H1 (cell line): ENCODE results near the gene IL32. TPM values are rescaled to one million over a fixed set of nuclear protein-coding genes. Genes with fewer than 3 reads are reported as not detected.

Experiments used
- CTCF ChIA-PET: fragments of 300-600 bp; sonication (Branson Sonifier 250); formaldehyde crosslinking; loops from one replicate; lab custom pipeline; 2021; ENCODE audit not compliant: partially characterized antibody; lab: Charles Lee
- POLR2A ChIA-PET: fragments of 300-600 bp; sonication (Branson Sonifier 250); formaldehyde crosslinking; loops from one replicate; lab custom pipeline; 2021; ENCODE audit warnings: inconsistent platforms; ENCODE audit not compliant: partially characterized antibody; lab: Charles Lee
- DNase-seq, 2 experiments: peaks; one replicate each; pipeline versions ENCODE4 v3.0.0 to v3.0.0-alpha.2; 2010 to 2022; ENCODE audit warnings: low spot score in 2 of 2, low read depth in 1 of 2, mixed read lengths in 1 of 2
- FAIRE-seq: peaks from 2 replicates; lab custom pipeline; 2011; peaks lifted over from hg19 to GRCh38; lab: Jason Lieb, UNC
- H2AFZ ChIP-seq: 2 replicates; pipeline ENCODE4 v1.8.1; 2012; ENCODE audit warnings: low read length, inconsistent platforms
- H2AK5ac ChIP-seq: 2 replicates; pipeline ENCODE4 v1.6.1; 2013; ENCODE audit warnings: low read depth, low read length
- H2BK120ac ChIP-seq: replicated peaks from 2 replicates; pipeline ENCODE3; 2013; ENCODE audit warnings: low read depth, low read length, inconsistent platforms
- H2BK12ac ChIP-seq: 2 replicates; pipeline ENCODE4 v1.6.1; 2013; ENCODE audit warnings: low read depth, low read length
- H2BK15ac ChIP-seq: 2 replicates; pipeline ENCODE4 v1.6.1; 2013; ENCODE audit warnings: low read length
- H2BK20ac ChIP-seq: 2 replicates; pipeline ENCODE4 v1.6.1; 2013; ENCODE audit warnings: low read length
- H2BK5ac ChIP-seq: 2 replicates; pipeline ENCODE4 v1.6.1; 2013; ENCODE audit warnings: low read depth, low read length
- H3K14ac ChIP-seq: 2 replicates; pipeline ENCODE4 v1.6.1; 2013; ENCODE audit warnings: inconsistent platforms; ENCODE audit not compliant: insufficient read length
- H3K18ac ChIP-seq: 2 replicates; pipeline ENCODE4 v1.6.1; 2013; ENCODE audit warnings: low read length; ENCODE audit errors: extremely low read depth
- H3K23ac ChIP-seq: 2 replicates; pipeline ENCODE4 v1.6.1; 2013; ENCODE audit warnings: inconsistent platforms; ENCODE audit not compliant: insufficient read length
- H3K23me2 ChIP-seq: 2 replicates; pipeline ENCODE4 v1.6.1; 2013; ENCODE audit warnings: low read depth, low read length
- H3K27ac ChIP-seq: 2 replicates; pipeline ENCODE4 v1.6.1; 2011; ENCODE audit warnings: low read depth, low read length, inconsistent platforms
- H3K27me3 ChIP-seq, 4 experiments: replicated peaks in 1 of 4; 1 replicate in 1 of 4; 2 replicates in 3 of 4; pipeline versions ENCODE4 v1.6.1 to v1.8.1; 2011 to 2013; ENCODE audit warnings: low read length in 3 of 4, mild to moderate bottlenecking in 3 of 4, inconsistent platforms in 2 of 4, mixed read lengths in 2 of 4, moderate library complexity in 1 of 4; ENCODE audit not compliant: control insufficient read depth in 3 of 4, insufficient read depth in 3 of 4; ENCODE audit errors: extremely low read depth in 1 of 4
- H3K36me3 ChIP-seq, 4 experiments: 2 replicates each; pipeline versions ENCODE4 v1.6.1 to v1.8.1; 2011 to 2013; ENCODE audit warnings: mild to moderate bottlenecking in 4 of 4, low read length in 3 of 4, moderate library complexity in 2 of 4, control low read depth in 1 of 4, inconsistent platforms in 1 of 4; ENCODE audit not compliant: insufficient read depth in 4 of 4, control insufficient read depth in 2 of 4
- H3K4ac ChIP-seq: replicated peaks from 2 replicates; pipeline ENCODE3; 2013; ENCODE audit warnings: low read length, low read depth, mixed read lengths, inconsistent platforms; ENCODE audit not compliant: insufficient read length
- H3K4me1 ChIP-seq, 4 experiments: replicated peaks in 1 of 4; 1 replicate in 1 of 4; 2 replicates in 3 of 4; pipeline versions ENCODE4 v1.6.1 to v1.8.1; 2011 to 2013; ENCODE audit warnings: low read length in 3 of 4, inconsistent platforms in 2 of 4, mixed read lengths in 1 of 4; ENCODE audit not compliant: insufficient read depth in 4 of 4, control insufficient read depth in 3 of 4
- H3K4me2 ChIP-seq, 2 experiments: 2 replicates each; pipeline versions ENCODE4 v1.6.1 to v1.8.1; 2011 to 2013; ENCODE audit warnings: low read depth in 2 of 2, low read length in 2 of 2, control low read depth in 1 of 2, inconsistent platforms in 1 of 2, mild to moderate bottlenecking in 1 of 2; ENCODE audit not compliant: insufficient read depth in 1 of 2
- H3K4me3 ChIP-seq, 4 experiments: fragments of 200-600, 300-600 bp in 1 of 4; sonication (generic), shearing (Covaris generic), sonication (Bioruptor Twin) in 1 of 4; 2 replicates each; pipeline versions ENCODE4 v1.5.1 to v1.8.1; 2011 to 2016; ENCODE audit warnings: low read length in 4 of 4, low read depth in 3 of 4, control low read depth in 2 of 4, inconsistent platforms in 2 of 4, mild to moderate bottlenecking in 2 of 4, mixed read lengths in 1 of 4, moderate library complexity in 1 of 4; ENCODE audit not compliant: insufficient read depth in 2 of 4; ENCODE audit errors: extremely low read depth in 1 of 4
- H3K56ac ChIP-seq: replicated peaks from 2 replicates; pipeline ENCODE3; 2013; ENCODE audit warnings: low read depth, mild to moderate bottlenecking, mixed read lengths, low read length, inconsistent platforms; ENCODE audit not compliant: insufficient read length
- H3K79me1 ChIP-seq: 2 replicates; pipeline ENCODE4 v1.6.1; 2013; ENCODE audit warnings: low read depth, low read length, control low read depth
- H3K79me2 ChIP-seq, 2 experiments: 2 replicates each; pipeline versions ENCODE4 v1.6.1 to v1.8.1; 2012 to 2013; ENCODE audit warnings: low read length in 2 of 2, mild to moderate bottlenecking in 2 of 2, inconsistent platforms in 1 of 2; ENCODE audit not compliant: insufficient read depth in 2 of 2, control insufficient read depth in 1 of 2
- H3K9ac ChIP-seq, 4 experiments: replicated peaks in 1 of 4; 1 replicate in 1 of 4; 2 replicates in 3 of 4; pipeline versions ENCODE4 v1.6.1 to v1.8.1; 2011 to 2013; ENCODE audit warnings: low read depth in 3 of 4, low read length in 3 of 4, control low read depth in 2 of 4, mild to moderate bottlenecking in 2 of 4, moderate library complexity in 2 of 4, inconsistent platforms in 1 of 4; ENCODE audit errors: extremely low read depth in 1 of 4
- H3K9me3 ChIP-seq, 2 experiments: 2 replicates each; pipeline versions ENCODE4 v1.6.1 to v1.8.1; 2012 to 2013; ENCODE audit warnings: mild to moderate bottlenecking in 2 of 2, moderate library complexity in 2 of 2, control low read depth in 1 of 2, inconsistent platforms in 1 of 2, low read depth in 1 of 2, low read length in 1 of 2, mixed read lengths in 1 of 2; ENCODE audit not compliant: insufficient read depth in 2 of 2
- H4K20me1 ChIP-seq, 2 experiments: replicated peaks in 1 of 2; 2 replicates each; pipeline versions ENCODE3 to v1.8.1; 2011 to 2013; ENCODE audit warnings: inconsistent platforms in 2 of 2, low read length in 2 of 2, mild to moderate bottlenecking in 1 of 2; ENCODE audit not compliant: insufficient read depth in 2 of 2, control insufficient read depth in 1 of 2
- H4K5ac ChIP-seq: 2 replicates; pipeline ENCODE4 v1.6.1; 2013; ENCODE audit warnings: low read length, low read depth, mixed read lengths, inconsistent platforms; ENCODE audit not compliant: insufficient read length
- H4K8ac ChIP-seq: 2 replicates; pipeline ENCODE4 v1.8.0; 2013; ENCODE audit warnings: mild to moderate bottlenecking, moderate library complexity, low read length, inconsistent platforms; ENCODE audit not compliant: insufficient read depth; ENCODE audit errors: extremely low read depth
- H4K91ac ChIP-seq: replicated peaks from 2 replicates; pipeline ENCODE3; 2013; ENCODE audit warnings: low read length, mixed read lengths, inconsistent platforms; ENCODE audit not compliant: insufficient read length
- BRCA1 ChIP-seq: IDR thresholded peaks from 2 replicates; pipeline ENCODE4 v1.6.1; 2012; ENCODE audit warnings: low read depth, low read length, improper control_type of control experiment
- CTCF ChIP-seq, 3 experiments: IDR thresholded peaks; 1 replicate in 2 of 3; 2 replicates in 1 of 3; pipeline versions ENCODE4 v1.5.1 to v1.6.1; 2011; ENCODE audit warnings: low read length in 3 of 3, mild to moderate bottlenecking in 3 of 3, inconsistent platforms in 2 of 3, low read depth in 1 of 3, moderate library complexity in 1 of 3; ENCODE audit not compliant: insufficient read depth in 1 of 3; ENCODE audit errors: control extremely low read depth in 1 of 3
- GTF2F1 ChIP-seq: IDR thresholded peaks from 2 replicates; pipeline ENCODE4 v1.6.1; 2012; ENCODE audit warnings: low read depth, low read length, improper control_type of control experiment, borderline replicate concordance
- WGBS, 2 experiments: shearing (Covaris generic) in 1 of 2; methylation state at CpG; one replicate each; pipeline versions ENCODE4 v1.1.6 to v1.1.7; 2013 to 2015; ENCODE audit warnings: low lambda C conversion rate in 2 of 2, mixed read lengths in 2 of 2, inconsistent platforms in 1 of 2, low coverage in 1 of 2, missing lambda C conversion rate in 1 of 2; ENCODE audit not compliant: insufficient replicate concordance in 2 of 2, insufficient coverage in 1 of 2, insufficient read length in 1 of 2; ENCODE audit errors: extremely low coverage in 1 of 2, missing lambda C conversion rate in 1 of 2; 5-methylcytosine and 5-hydroxymethylcytosine counted together
- polyA plus RNA-seq, 7 experiments: library from polyadenylated mRNA; depleted of rRNA in 3 of 7; stranded (reverse) in 5 of 7; unstranded in 2 of 7; fragments of >200 nt in 5 of 7; fragments of 200-250 nt in 2 of 7; gene quantifications; 1 replicate in 5 of 7; 2 replicates in 1 of 7; 4 replicates in 1 of 7; pipeline versions ENCODE4 v1.2.1 to v1.2.3, GENCODE V29; 2011 to 2013; ENCODE audit warnings: missing spikeins in 2 of 7, mixed read lengths in 2 of 7
- total RNA-seq: library from RNA; stranded (reverse); fragmentation: NEBNext Ultra II Directional; extraction: Animal tissue kit (Norgen Biotek cat#: 25700); gene quantifications from 2 replicates; pipeline ENCODE4 v1.2.1, GENCODE V29; 2021
- TF ChIP-seq, protein P1 (sequence below): IDR thresholded peaks from 2 replicates; pipeline ENCODE4 v1.6.1; 2012; ENCODE audit warnings: low read length, inconsistent platforms

Gene IL32
- total and polyA plus RNA-seq, 2 of the 8 experiments (the other 6 are each of a cell fraction or from before 2014, with no cell fraction given): 2.7 to 5.0 TPM

- H3K4me2 ChIP-seq: no peak overlapping the region
- POLR2A ChIA-PET: interaction anchor here (1.1 to 12.7 kb wide), 8 partner anchors 9 to 81 kb away, joined by 3 to 140 read pairs (median 4); partner anchors contain the start of genes CLDN9, ZNF205 and ZSCAN10
These were observed 954 bp downstream of the IL32 start for GRCh38 chr16:3066440-3066748.

More at GRCh38 chr16:3066440-3066748, 954 bp downstream of the IL32 start:
- Histone ChIP-seq H3K23ac (no peak overlapping the region), H2BK20ac (no peak overlapping the region), H3K27me3 (no peaks in the 10 kb centered on the region), H2BK120ac (no peak overlapping the region), H2BK5ac (peak overlapping the region; percentile 44; the same call in 1 of the 2 replicates), H3K79me1 (no peaks in the 10 kb centered on the region), H3K14ac (no peak overlapping the region), H3K36me3 (no peaks in the 10 kb centered on the region), H3K9me3 (no peaks in the 10 kb centered on the region), H3K18ac (no peak overlapping the region), H4K91ac (no peak overlapping the region), H3K56ac (no peak overlapping the region), H2AFZ (no peak overlapping the region), H2AK5ac (no peak overlapping the region), H3K4ac (no peak overlapping the region), H3K4me1 (peaks cover 0 to 4% (median 1%) of the 10 kb centered on the region in 4 experiments; a peak in 2 of 7 replicates), H3K9ac (no peak overlapping the region), H3K23me2 (no peaks in the 10 kb centered on the region), H4K20me1 (no peaks in the 10 kb centered on the region), H3K4me3 (no peak overlapping the region), H2BK15ac (no peak overlapping the region), H3K79me2 (no peaks in the 10 kb centered on the region), H4K5ac (no peak overlapping the region), H2BK12ac (0 out of 2 replicates have a peak overlapping the region, but pooled peaks have one; percentile 94), H4K8ac (no peak overlapping the region), H3K27ac (peak overlapping the region; percentile 23; the same call in 1 of the 2 replicates)
- WGBS, 2 experiments: 84% methylated on average over 7 of the region's 7 CpGs; no CpG with 5 or more reads in 1 of the 2 experiments
- CTCF ChIA-PET: interaction anchor here (1.0 to 2.7 kb wide), 5 partner anchors 9 to 63 kb away, joined by 3 to 12 read pairs (median 5); no protein-coding TSS in a partner anchor
- TF ChIP-seq GTF2F1 (no peak), CTCF (IDR thresholded peaks at IDR 0.05; ENCODE audit: control extremely low read depth in 1 of 3, insufficient read depth in 1 of 3, low read depth in 1 of 3, low read length in 3 of 3) (no peak), BRCA1 (no peak)
- TF ChIP-seq, protein P1, sequence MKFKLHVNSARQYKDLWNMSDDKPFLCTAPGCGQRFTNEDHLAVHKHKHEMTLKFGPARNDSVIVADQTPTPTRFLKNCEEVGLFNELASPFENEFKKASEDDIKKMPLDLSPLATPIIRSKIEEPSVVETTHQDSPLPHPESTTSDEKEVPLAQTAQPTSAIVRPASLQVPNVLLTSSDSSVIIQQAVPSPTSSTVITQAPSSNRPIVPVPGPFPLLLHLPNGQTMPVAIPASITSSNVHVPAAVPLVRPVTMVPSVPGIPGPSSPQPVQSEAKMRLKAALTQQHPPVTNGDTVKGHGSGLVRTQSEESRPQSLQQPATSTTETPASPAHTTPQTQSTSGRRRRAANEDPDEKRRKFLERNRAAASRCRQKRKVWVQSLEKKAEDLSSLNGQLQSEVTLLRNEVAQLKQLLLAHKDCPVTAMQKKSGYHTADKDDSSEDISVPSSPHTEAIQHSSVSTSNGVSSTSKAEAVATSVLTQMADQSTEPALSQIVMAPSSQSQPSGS: no peak
- DNase-seq (no peak), FAIRE-seq (no peak)
